Sigmoid colon (tissue), 7 donors: ENCODE results near the gene RBM19. TPM values are rescaled to one million over a fixed set of nuclear protein-coding genes. Genes with fewer than 3 reads are reported as not detected.

Experiments
- DNase-seq: peaks from one replicate; pipeline ENCODE4 v3.0.0-alpha.2; 2019
- H3K27ac ChIP-seq, 4 donors: fragments of 200-600 bp; sonication (generic); one replicate each; pipeline ENCODE4 v1.5.1; 2016 to 2019; ENCODE audit warnings: mild to moderate bottlenecking in 1 of 4
- H3K27me3 ChIP-seq, 3 donors: fragments of 200-600 bp; sonication (generic); one replicate each; pipeline ENCODE4 v1.5.1; 2019; ENCODE audit warnings: mild to moderate bottlenecking in 1 of 3
- H3K36me3 ChIP-seq, 4 donors: fragments of 200-600 bp; sonication (generic); one replicate each; pipeline ENCODE4 v1.5.1; 2016 to 2019
- H3K4me1 ChIP-seq, 4 donors: fragments of 200-600 bp; sonication (generic); one replicate each; pipeline ENCODE4 v1.5.1; 2017 to 2019
- H3K4me3 ChIP-seq, 4 donors: fragments of 200-600 bp; sonication (generic); one replicate each; pipeline ENCODE4 v1.5.1; 2017 to 2019; ENCODE audit warnings: mild to moderate bottlenecking in 2 of 4, moderate library complexity in 1 of 4
- H3K9me3 ChIP-seq, 4 donors: fragments of 200-600 bp in 3 of 4; sonication (generic) in 3 of 4; one replicate each; pipeline versions ENCODE4 v1.5.1 to v1.6.1; 2013 to 2019
- CTCF ChIP-seq, 4 experiments: fragments of 450-650 bp in 3 of 4; fragments of 200-600 bp in 1 of 4; IDR thresholded peaks; one replicate each; pipeline ENCODE4 v1.5.1; 2016 to 2019; ENCODE audit warnings: antibody characterized with exemption in 4 of 4, mild to moderate bottlenecking in 3 of 4, moderate library complexity in 2 of 4
- EP300 ChIP-seq, 4 donors: sonication (generic); formaldehyde crosslinking; IDR thresholded peaks; one replicate each; pipeline ENCODE4 v1.6.1; 2017; ENCODE audit warnings: antibody characterized with exemption in 4 of 4
- POLR2A ChIP-seq, 2 donors: fragments of 450-650 bp; IDR thresholded peaks; one replicate each; pipeline ENCODE4 v1.6.1; 2016; ENCODE audit warnings: antibody characterized with exemption in 2 of 2, mild to moderate bottlenecking in 2 of 2, moderate library complexity in 2 of 2
- POLR2AphosphoS5 ChIP-seq, 4 donors: sonication (generic); formaldehyde crosslinking; IDR thresholded peaks; one replicate each; pipeline ENCODE4 v1.6.1; 2017; ENCODE audit warnings: antibody characterized with exemption in 4 of 4
- WGBS, 2 donors: extraction: QIAGEN DNeasy Blood & Tissue Kit; methylation state at CpG; one replicate each; pipeline ENCODE4 v1.1.7; 2013; 5-methylcytosine and 5-hydroxymethylcytosine counted together
- intact Hi-C: fragments of 100-400 bp; cut with DNase I; formaldehyde crosslinking; loops from one replicate; pipeline ENCODE4 v1.15.1; 2023
- polyA plus RNA-seq, 3 donors: library from polyadenylated mRNA; stranded (reverse); fragments of 200-250 nt; gene quantifications; one replicate each; pipeline ENCODE4 v1.2.3, GENCODE V29; 2013
- total RNA-seq, 4 donors: library from RNA; depleted of rRNA; stranded (reverse); fragments of >200 nt; gene quantifications; one replicate each; pipeline ENCODE4 v1.1.0, GENCODE V29; 2016
- donor health status: healthy with polysubstance abuse.
- donor health status: Bipolar disorder and iron deficiency.
- donor health status: healthy.

Gene RBM19
- total and polyA plus RNA-seq, 7 donors, result 5.3 to 42.7 (median 23.6) TPM

GRCh38 chr12:113783811-113784210 is 182.3 kb downstream of the RBM19 start:
- no peaks in the 10 kb centered on the region for H3K9me3 ChIP-seq
- intact Hi-C loops, result no loop called here
- no peak overlapping the region for H3K27ac ChIP-seq
- H3K4me3 ChIP-seq, result no peak overlapping the region
- H3K27me3 ChIP-seq, result peaks cover 0 to 47% (median 19%) of the 10 kb centered on the region in 3 donors
- no peak for DNase-seq
- no peaks in the 10 kb centered on the region for H3K4me1 ChIP-seq
- no peaks in the 10 kb centered on the region for H3K36me3 ChIP-seq
- WGBS, 2 donors, result 79 to 82% methylated on average over 5 of the region's 5 CpGs
- no peak for TF ChIP-seq EP300 (IDR thresholded peaks at IDR 0.05)

GRCh38 chr12:113782873-113783272 is 183.3 kb downstream of the RBM19 start:
- Histone ChIP-seq H3K36me3 (no peaks in the 10 kb centered on the region), H3K9me3 (no peaks in the 10 kb centered on the region), H3K27me3 (peaks cover 0 to 56% (median 23%) of the 10 kb centered on the region in 3 donors), H3K27ac (no peak overlapping the region), H3K4me3 (no peak overlapping the region), H3K4me1 (no peaks in the 10 kb centered on the region)
- 44 to 63% methylated on average over 14 of the region's 14 CpGs for WGBS, 2 donors
- no peak for TF ChIP-seq CTCF (IDR thresholded peaks at IDR 0.05)
- intact Hi-C loops, result no loop called here
- DNase-seq, result no peak

GRCh38 chr12:113781415-113782198 is 184.5 kb downstream of the RBM19 start:
- no peak overlapping the region for H3K27ac ChIP-seq
- no peaks in the 10 kb centered on the region for H3K9me3 ChIP-seq
- H3K36me3 ChIP-seq, result no peaks in the 10 kb centered on the region
- intact Hi-C loops, result no loop called here
- no peak overlapping the region for H3K4me3 ChIP-seq
- WGBS, 2 donors, result 28 to 50% methylated on average over 10 of the region's 10 CpGs
- H3K27me3 ChIP-seq, result peaks cover 0 to 64% (median 27%) of the 10 kb centered on the region in 3 donors
- no peak for DNase-seq
- TF ChIP-seq CTCF (IDR thresholded peaks at IDR 0.05), result no peak
- no peak for TF ChIP-seq POLR2AphosphoS5 (IDR thresholded peaks at IDR 0.05)
- no peak for TF ChIP-seq EP300 (IDR thresholded peaks at IDR 0.05)
- no peak for TF ChIP-seq POLR2A (IDR thresholded peaks at IDR 0.05)
- H3K4me1 ChIP-seq, result no peaks in the 10 kb centered on the region

GRCh38 chr12:113779774-113780173 is 186.4 kb downstream of the RBM19 start:
- intact Hi-C loops, result no loop called here
- TF ChIP-seq CTCF (IDR thresholded peaks at IDR 0.05) (no peak), EP300 (IDR thresholded peaks at IDR 0.05) (no peak), POLR2A (IDR thresholded peaks at IDR 0.05) (no peak)
- peaks cover 4 to 76% (median 32%) of the 10 kb centered on the region in 3 donors for H3K27me3 ChIP-seq

GRCh38 chr12:113778432-113779132 is 187.5 kb downstream of the RBM19 start:
- no peak overlapping the region for H3K27ac ChIP-seq
- WGBS, 2 donors, result 43 to 49% methylated on average over 12 of the region's 12 CpGs
- H3K9me3 ChIP-seq, result no peaks in the 10 kb centered on the region
- H3K4me3 ChIP-seq, result no peak overlapping the region
- DNase-seq, result no peak
- no peaks in the 10 kb centered on the region for H3K4me1 ChIP-seq
- no peaks in the 10 kb centered on the region for H3K36me3 ChIP-seq
- intact Hi-C loops, result no loop called here
- peaks cover 4 to 76% (median 32%) of the 10 kb centered on the region in 3 donors for H3K27me3 ChIP-seq
- TF ChIP-seq EP300 (IDR thresholded peaks at IDR 0.05) (no peak), CTCF (IDR thresholded peaks at IDR 0.05) (no peak), POLR2AphosphoS5 (IDR thresholded peaks at IDR 0.05) (no peak), POLR2A (IDR thresholded peaks at IDR 0.05) (no peak)

More at GRCh38 chr12:113779774-113780173, 186.4 kb downstream of the RBM19 start:
- Histone ChIP-seq H3K4me3 (no peak overlapping the region), H3K9me3 (no peaks in the 10 kb centered on the region), H3K36me3 (no peaks in the 10 kb centered on the region), H3K4me1 (no peaks in the 10 kb centered on the region), H3K27ac (no peak overlapping the region)
- no peak for DNase-seq
- 81 to 87% methylated on average over 2 of the region's 2 CpGs for WGBS, 2 donors
